ENCODE measurements around the gene CYP24A1.

The CYP24A1 gene

DNA sequence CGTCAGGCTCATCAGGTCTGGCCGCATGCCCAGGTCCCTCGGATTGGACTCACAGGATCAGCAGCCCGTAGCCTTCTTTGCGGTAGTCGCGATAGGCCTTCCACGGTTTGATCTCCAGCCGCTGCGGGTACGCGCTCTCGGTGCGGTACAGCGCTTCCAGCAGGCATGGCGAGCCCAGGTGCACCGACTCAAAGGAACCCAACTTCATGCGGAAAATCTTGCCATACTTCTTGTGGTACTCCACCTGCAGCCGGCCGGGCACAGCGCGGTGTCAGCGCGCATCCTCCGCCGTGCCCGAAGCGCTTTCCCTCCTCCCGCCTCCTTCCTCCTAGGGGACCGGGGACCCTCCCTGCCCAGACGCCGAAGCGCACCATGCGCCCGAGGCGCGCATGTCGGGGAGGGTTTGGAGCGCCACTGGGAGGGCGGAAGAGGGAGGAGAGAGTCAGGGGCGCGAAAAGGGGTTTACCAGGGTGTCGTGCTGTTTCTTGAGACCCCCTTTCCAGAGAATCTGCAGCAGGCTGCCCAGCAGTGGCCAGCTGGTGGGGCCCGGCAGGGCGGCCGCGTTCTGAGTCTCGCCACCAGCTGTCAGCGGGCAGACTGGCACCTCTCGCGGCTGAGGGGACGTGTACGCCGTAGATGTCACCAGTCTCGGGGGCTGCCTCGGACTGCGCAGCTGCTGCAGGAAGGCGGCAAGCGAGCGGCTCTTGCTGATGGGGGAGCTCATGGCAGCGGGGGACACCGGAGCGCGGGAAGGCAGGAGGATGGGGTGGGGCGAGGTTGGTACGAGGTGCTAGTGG lies 732 bp downstream of the CYP24A1 start:
- DNase-seq: no peak

GRCh38 chr20:54172532-54172855 lies 1.3 kb downstream of the CYP24A1 start:
- no peak for DNase-seq

DNA sequence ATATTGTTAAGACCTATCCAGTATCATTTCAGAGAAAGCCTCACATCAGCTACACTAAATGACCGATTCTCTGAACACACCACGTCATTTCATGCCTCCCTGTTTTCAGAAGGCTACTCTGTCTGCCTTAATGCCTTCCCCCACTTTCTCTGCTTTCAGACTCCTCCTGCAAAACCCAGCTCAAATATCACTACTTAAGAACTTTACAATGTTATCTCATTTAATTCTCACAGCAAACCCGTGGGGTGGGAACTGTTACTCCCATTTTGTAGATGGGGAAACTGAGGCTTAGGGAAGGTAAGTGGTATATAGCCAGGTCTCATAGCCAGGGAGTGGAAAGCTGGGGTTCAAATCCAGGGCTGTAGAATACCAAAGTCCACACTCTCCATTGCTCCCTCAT lies 2.8 kb downstream of the CYP24A1 start:
- no peak for DNase-seq

GRCh38 chr20:54170026-54170471 lies 3.7 kb downstream of the CYP24A1 start:
- DNase-seq: no peak

DNA sequence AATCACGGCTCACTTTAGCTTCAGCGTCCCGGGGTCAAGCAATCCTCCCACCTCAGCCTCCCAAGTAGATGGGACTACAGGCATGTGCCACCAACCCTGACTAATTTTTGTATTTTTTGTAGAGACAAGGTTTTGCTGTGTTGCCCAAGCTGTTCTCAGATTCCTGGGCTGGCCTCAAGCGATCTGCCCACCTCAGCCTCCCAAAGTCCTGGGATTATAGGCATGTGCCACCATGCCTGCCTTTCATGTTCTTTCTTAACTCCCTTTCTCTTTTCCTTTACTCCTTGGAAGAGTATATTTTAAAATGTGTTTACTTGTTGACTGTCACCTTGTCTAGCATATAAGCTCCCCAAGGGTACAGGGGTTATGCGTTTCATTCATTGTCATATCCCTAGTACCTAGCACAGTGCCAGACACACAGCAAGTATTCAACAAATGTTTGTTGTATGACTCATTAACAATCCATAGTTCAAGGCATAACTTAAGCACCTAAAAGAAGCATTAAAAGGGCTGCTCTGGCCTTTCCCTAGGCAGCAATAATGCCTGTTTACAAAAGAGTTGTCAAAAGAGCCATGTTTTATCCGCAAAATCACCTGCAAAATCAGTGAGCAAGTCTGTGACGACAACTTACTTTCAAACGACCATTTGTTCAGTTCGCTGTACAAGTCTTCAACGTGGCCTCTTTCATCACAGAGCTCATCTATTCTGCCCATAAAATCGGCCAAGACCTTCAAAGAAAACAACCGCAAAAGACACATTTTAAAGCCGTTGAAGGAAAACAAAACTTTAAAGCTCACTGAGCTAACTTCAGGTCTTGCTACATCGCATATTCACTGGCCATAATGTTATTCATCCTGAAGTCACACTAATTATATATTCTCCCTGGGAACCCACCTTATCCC lies 4.6 kb downstream of the CYP24A1 start:
- no peak for DNase-seq

GRCh38 chr20:54167909-54168872 lies 5.6 kb downstream of the CYP24A1 start:
- DNase-seq: no peak

DNA sequence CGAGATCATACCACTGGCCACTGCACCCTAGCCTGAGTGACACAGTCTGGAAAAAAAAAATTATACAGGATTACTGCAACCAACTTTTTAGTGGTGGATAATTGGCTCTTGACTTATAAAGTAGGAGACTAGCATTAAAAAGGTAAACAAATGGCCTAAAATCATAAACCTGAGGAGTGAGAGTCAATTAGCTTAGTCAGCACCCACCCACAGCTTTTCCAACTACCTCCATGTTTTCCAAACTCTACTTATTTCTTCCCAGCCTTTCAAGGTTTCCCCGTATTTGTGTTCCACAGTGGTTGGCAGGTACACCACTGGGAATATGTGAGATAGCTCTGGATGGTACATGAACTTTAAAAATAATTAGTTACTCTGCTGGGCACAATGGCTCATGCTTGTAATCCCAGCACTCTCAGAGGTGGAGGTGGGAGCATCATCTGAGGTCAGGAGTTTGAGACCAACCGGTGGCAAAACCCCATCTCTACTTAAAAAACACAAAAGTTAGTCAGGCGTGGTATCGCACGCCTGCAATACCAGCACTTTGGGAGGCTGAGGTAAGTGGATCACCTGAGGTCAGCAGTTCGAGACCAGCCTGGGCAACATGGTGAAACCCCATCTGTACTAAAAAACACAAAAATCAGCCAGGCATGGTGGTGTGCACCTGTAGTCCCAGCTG lies 6.7 kb downstream of the CYP24A1 start:
- no peak for DNase-seq

DNA sequence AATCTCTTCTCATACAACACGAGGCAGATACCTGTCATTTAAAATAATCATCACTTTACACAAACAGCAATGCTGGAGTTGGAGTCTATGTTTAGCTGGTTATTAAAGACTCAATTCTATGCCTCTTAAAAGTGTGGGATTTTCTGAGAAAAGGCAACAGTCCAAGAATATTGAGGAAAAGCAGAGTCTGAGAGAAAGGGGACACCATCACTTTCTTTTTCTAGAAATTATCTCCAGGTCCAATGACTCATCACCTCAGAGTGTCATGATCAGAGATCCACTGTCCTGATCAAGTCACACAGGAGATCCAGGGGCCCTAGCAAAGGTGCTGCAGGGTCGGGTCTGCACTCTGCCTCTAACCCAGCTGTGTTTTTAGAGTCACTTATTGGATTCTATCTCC lies 8.0 kb downstream of the CYP24A1 start:
- no peak for DNase-seq

DNA sequence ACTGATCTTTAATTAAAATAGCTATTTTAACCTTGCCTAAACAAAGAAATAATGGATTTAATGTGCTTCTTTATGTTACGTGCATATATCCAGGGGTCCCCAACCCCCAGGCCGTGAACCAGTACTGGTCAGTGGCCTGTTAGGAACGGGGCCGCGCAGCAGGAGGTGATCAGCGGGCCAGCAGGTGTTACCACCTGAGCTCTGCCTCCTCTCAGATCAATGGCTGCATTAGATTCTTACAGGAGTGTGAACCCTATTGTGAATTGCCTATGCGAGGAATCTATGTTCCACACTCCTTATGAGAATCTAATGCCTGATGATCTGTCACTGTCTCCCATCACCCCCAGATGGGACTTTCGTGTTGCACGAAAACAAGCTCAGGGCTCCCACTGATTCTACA lies 8.8 kb downstream of the CYP24A1 start:
- no peak for DNase-seq

DNA sequence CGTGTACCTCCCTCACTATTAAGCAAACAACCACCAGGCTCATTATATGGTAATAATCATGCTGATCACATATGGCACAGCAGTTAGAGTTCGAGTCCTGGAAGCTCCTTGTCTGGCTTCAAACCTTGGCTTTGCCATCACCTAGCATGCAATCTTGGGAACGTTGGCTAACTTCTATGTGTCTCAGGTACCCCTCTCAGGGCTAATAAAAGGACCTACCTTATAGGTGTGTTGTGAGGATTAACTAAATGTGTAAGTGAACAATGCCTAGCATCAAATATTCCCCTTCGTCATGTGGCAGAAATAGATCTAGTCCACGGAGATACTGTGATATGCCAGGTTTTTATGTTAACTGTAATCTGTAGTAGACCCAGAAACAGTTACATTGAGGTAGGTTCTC lies 10.4 kb downstream of the CYP24A1 start:
- DNase-seq: no peak

DNA sequence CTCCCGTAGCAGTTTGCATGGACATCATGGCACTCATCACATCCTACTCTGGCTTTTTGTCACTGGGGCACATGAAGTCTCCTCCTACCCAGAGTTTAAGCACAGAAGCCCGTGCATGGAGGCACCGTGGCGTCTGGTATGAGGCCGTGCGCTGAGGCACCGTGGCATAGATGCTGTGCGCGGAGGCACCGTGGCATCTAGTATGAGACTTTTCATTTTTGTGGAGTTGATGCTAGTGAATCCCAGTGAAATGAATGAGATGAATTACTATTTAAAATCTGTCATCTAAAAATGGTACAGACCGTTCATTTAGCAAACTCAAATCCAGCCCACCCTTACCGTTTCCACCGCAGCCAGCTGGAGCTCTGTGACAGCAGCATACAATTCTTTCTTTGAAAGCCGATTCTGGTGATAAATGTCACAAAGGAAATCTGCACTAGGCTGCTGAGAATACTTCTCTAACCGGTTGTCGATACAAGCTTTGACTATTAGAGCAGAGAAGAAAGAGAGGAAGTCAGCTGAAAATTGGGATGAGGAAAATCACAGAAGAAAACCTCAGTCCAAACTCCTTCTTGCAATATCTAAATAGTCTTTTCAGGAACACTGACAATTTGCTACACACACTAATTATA lies 11.3 kb downstream of the CYP24A1 start:
- DNase-seq: no peak

GRCh38 chr20:54161821-54162149 lies 12.0 kb downstream of the CYP24A1 start:
- DNase-seq: no peak

DNA sequence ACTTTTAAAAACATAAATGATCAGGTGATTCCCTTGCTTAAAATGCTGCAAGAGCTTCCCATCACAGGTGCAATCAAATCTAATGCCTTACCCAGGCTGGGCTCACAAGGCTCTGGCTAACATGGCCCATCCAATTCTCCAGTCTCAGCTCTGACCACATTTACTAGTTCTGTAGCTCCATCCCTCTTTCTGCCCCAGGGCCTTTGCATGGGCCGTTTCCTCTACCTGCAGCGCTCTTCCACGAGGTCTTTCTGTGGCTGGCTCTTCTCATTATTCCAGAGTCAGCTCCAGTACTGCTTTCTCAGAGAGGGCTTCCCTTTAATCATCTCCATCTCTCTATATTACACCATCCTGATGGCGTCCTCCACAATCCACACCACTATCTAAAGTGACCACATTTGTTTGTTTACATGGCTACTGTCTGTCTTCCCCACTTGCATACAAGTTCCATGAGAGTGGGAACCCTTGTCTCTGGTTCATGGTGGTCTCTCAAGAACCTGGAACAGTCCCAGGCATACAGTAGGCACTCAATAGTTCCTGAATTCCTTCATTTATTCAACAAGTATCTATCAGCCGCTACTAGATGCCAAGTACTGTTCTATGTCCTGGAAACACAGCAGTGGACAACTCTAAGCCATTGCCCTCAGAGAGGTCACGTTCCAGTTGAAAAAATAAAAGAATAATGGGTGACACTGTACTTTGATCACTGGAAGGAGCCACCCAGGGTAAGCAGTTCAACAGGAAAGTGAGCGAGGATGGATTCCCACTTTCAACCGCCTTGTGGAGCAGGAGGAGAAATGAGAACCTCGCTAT lies 12.6 kb downstream of the CYP24A1 start:
- DNase-seq: no peak

- DNase-seq: no peak
Observed at GRCh38 chr20:54160065-54161007, 13.4 kb downstream of the CYP24A1 start.

GRCh38 chr20:54158856-54159418 lies 14.8 kb downstream of the CYP24A1 start:
- no peak for DNase-seq

GRCh38 chr20:54158226-54158625 lies 15.6 kb downstream of the CYP24A1 start:
- DNase-seq: no peak

GRCh38 chr20:54156981-54157835 lies 16.6 kb downstream of the CYP24A1 start:
- DNase-seq: no peak

DNA sequence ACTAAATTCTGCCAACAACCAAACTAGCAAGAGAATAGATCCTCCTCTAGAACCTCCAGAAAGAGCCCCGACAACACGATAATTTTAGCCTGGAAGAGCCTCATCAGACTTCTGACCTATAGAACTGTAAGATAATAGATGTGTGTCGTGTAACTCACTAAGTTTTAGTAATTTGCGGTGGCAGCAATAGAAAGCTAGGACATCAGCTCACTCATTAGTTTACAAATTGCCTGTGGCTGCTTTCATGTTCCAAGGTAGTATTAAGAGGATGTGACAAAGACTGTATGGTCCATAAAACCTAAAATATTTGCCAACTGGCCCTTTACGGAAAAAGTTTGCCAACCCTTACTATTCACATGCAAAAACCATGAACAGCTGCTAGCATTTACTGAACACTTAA lies 17.3 kb downstream of the CYP24A1 start:
- DNase-seq: no peak

Data from suppressor macrophage treated with lipopolysaccharide for 1 hour (primary cell).